Erythroblast (primary cell): Measurements from ENCODE around the gene KIRREL3.

Experiments
- DNase-seq, 2 experiments: peaks; one replicate each; lab custom pipeline; 2025; lab: John Stamatoyannopoulos, UW
- GATA1 ChIP-seq: IDR thresholded peaks from 2 replicates; pipeline ENCODE4 v1.6.1; 2011; ENCODE audit warnings: low read depth, mild to moderate bottlenecking, control low read depth, low read length, moderate library complexity
- POLR2A ChIP-seq: IDR thresholded peaks from 2 replicates; pipeline ENCODE4 v1.6.1; 2011; ENCODE audit warnings: mild to moderate bottlenecking, low read length

Gene KIRREL3

GRCh38 chr11:126797457-126798169 is 203.0 kb downstream of the KIRREL3 start:
- no peak for DNase-seq
- TF ChIP-seq POLR2A, result no peak
- TF ChIP-seq GATA1, result no peak

DNA sequence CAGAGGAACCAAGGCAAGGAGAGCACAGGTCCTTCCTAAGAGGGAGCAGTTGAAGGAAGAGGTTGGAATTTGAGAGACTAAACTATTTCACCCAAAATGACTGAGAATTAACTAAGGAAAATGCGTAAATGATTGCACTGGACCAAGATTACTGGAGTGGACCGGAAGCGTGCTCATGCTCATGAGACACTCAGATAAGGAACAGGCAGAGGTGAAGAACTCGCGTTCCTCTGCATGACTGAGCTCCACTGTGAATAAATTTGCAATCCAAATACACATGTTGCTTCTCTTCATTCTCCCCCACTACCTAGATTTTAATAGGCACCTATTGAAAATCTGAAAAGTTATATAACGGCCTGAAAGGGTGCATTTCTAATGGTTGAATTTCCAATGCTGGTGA is 207.0 kb downstream of the KIRREL3 start:
- TF ChIP-seq GATA1 (no peak), POLR2A (no peak)
- DNase-seq, result no peak

DNA sequence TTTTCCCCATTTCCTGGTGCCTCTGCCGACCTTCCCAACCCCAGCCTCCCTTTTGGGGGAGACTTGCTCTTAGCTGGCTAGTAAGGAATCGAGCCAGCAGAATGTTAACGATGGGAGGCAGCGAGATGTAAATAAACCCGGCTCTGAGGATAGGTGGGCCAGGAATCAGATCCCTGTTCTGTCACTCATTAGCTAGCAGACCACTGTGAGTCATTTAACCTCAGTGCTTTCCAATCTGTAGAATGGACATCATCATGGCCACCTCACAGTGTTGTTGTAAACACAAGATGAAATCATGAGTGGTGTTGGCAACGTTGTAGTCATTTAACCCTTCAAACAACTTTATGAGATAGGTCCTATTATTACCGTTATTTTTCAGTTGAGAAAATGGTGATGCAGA is 208.6 kb downstream of the KIRREL3 start:
- TF ChIP-seq POLR2A (no peak), GATA1 (no peak)
- no peak for DNase-seq

GRCh38 chr11:126791446-126791845 is 209.1 kb downstream of the KIRREL3 start:
- DNase-seq, result no peak
- no peak for TF ChIP-seq POLR2A
- no peak for TF ChIP-seq GATA1

DNA sequence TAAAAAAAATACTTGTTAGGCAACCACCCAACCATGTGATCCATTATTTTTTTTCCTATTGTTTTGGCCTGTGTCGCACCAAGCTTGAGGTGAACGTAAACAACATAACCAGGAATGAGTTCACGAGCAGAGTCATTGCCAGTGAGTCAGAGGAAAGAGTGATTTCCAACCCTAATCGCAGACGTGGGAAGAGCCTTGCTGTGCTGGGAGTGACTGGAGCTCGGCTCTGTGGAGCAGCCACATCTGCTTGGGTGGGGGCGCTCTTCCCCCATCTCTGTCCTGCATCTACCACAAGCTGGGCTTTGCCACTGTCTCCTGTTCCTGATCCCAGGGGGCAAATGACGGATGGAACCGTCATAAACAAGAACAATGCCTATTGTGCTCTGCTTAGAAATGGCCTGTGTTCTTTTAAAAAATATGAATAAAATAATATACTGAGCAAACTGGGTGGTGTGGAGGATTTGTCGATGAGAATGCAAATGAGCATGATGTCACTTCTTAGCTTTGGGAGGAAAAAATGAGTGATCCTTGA is 210.0 kb downstream of the KIRREL3 start:
- peak in 1 of 2 experiments; percentile 1 for DNase-seq
- TF ChIP-seq GATA1 (no peak), POLR2A (no peak)

GRCh38 chr11:126782810-126783209 is 217.8 kb downstream of the KIRREL3 start:
- DNase-seq, result no peak
- TF ChIP-seq GATA1, result no peak
- TF ChIP-seq POLR2A, result no peak

DNA sequence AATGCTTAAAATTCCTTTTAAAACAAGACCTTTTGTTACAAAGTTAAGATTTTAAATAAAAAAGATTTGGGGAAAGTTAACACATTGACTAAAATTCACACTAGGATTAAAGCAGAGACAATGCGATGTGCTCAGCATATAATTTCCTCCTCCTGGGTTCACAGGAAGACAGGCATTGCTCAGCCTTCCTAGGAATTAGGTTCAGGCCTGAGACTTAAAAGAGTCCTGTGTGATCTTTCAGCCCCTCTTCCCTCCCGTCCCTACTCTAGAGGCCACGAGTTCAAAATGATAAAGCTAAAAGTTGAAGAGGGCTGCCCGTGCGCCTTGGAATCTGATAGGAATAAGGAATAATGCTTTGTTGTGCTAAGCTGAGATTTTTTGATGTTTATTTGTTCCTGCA is 218.6 kb downstream of the KIRREL3 start:
- no peak for TF ChIP-seq GATA1
- no peak for TF ChIP-seq POLR2A
- DNase-seq, result no peak

- TF ChIP-seq GATA1, result no peak
- TF ChIP-seq POLR2A, result no peak
- no peak for DNase-seq
Measured at GRCh38 chr11:126776119-126776518, 224.5 kb downstream of the KIRREL3 start.

- TF ChIP-seq GATA1, result no peak
- TF ChIP-seq POLR2A, result no peak
- no peak for DNase-seq
Measured at GRCh38 chr11:126772267-126772666, 228.3 kb downstream of the KIRREL3 start.

DNA sequence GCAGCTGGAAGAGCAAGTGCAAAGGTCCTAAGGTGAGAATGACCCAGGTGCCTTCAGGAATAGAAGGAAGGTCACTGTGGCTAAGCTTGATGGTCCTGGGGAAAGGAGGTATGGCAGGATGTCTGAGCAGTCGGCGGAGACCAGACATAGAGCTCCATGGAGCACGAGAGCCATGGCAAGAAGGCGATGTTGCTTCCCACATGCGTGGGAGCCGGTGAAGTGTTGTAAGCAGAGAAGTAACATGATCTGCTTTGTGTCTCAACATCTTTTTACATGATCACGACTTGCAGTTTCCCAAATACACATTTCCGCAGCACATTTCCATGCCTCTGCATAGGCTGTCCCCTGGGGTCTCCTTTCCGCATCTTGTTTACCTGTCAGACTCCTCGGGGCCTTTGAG is 231.9 kb downstream of the KIRREL3 start:
- DNase-seq, result no peak
- no peak for TF ChIP-seq GATA1
- no peak for TF ChIP-seq POLR2A

- TF ChIP-seq POLR2A (no peak), GATA1 (no peak)
- no peak for DNase-seq
Measured at GRCh38 chr11:126766440-126766839, 234.1 kb downstream of the KIRREL3 start.

DNA sequence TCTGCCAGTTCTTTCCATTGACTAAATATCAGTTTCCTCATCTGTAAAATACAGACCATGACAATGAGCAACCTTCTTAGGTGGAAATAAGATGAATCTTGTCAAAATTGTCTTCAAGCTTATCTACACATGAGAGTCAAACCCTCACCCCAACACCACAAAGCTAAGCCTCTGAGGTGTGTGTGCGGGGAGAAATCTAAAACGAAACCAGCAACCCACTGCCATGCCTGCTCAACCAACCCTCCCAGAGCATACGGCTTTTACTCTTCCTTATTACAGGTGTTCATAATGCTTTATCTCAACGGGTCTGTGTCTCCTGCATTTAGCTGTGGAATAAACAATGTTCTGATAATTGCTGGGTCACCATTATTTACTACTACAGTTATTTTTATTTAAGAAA is 235.4 kb downstream of the KIRREL3 start:
- TF ChIP-seq POLR2A, result no peak
- no peak for TF ChIP-seq GATA1
- no peak for DNase-seq

- TF ChIP-seq POLR2A (no peak), GATA1 (no peak)
- DNase-seq, result no peak
Measured at GRCh38 chr11:126764231-126764630, 236.3 kb downstream of the KIRREL3 start.

DNA sequence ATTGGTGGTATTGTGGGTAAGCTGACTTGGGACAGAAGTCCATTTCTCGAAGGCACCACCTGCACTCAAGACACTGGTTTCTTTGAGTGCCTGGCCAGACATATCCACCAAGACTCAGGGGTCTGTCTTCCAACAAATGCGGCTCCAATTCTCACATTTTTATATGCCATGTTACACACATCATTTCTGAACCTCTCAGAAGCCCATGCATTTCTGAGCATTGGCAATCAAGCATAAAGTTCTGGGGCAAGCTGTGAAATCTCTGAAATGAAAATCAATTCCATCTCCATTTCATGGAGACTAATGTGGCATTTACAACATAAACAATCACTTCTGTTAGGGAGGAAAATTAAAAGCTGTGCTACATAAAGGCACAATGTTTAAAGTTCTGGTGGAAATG is 243.7 kb downstream of the KIRREL3 start:
- TF ChIP-seq GATA1, result no peak
- no peak for TF ChIP-seq POLR2A
- no peak for DNase-seq

DNA sequence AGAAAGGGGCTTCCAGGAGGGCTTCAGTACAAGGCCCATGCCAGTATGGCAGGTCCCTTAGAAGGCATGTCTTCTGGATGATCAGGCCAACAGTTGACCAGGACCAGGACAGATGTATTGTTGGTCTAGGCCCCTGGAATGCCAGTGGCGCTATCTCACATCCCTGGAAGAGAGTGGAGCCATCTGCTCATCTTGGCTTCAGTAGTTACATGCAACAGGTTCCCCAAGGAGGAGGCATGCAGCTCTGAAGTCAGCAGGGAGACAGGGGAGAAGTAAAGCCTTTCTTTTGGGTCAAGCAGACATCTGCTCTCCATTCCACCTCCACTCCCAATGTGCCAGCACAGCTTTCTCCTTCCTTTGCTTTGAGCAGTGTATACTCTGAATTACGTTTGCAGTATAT is 244.1 kb downstream of the KIRREL3 start:
- TF ChIP-seq POLR2A (no peak), GATA1 (no peak)
- no peak for DNase-seq

GRCh38 chr11:126755526-126755925 is 245.0 kb downstream of the KIRREL3 start:
- TF ChIP-seq POLR2A, result no peak
- TF ChIP-seq GATA1, result no peak
- no peak for DNase-seq
